ENCODE results near the gene KCNMB1. TPM values are rescaled to one million over a fixed set of nuclear protein-coding genes. Genes with fewer than 3 reads are reported as not detected.

The KCNMB1 gene
- total RNA-seq, 2 experiments from 2014 or later: not detected

GRCh38 chr5:170327168-170327567 lies 62.0 kb downstream of the KCNMB1 start:
- no peaks in the 10 kb centered on the region for H3K9me3 ChIP-seq (ENCODE audit: low read length)
- ChIA-PET CTCF (ENCODE audit: unreplicated experiment) (no interaction called here), POLR2A (interaction anchor here (0.7 to 1.3 kb wide), 3 partner anchors 24 to 35 kb away, joined by 3 read pairs; no protein-coding TSS in a partner anchor)
- no peak overlapping the region for H3K27ac ChIP-seq (ENCODE audit: low read depth, low read length, poor library complexity, severe bottlenecking)
- H3K79me2 ChIP-seq (ENCODE audit: insufficient read depth, low read depth, low read length): no peaks in the 10 kb centered on the region
- peak overlapping the region; percentile 7 for H3K4me3 ChIP-seq (ENCODE audit: low read depth, low read length, poor library complexity, severe bottlenecking)
- peak; percentile 41 for DNase-seq (ENCODE audit: low spot score)
- no peak for TF ChIP-seq EZH2phosphoT487 (IDR thresholded peaks at IDR 0.05; ENCODE audit: borderline replicate concordance, low read depth, low read length)
- no peak for TF ChIP-seq CTCF (conservative IDR thresholded peaks at IDR 0.05; ENCODE audit: low read length)
- H2AFZ ChIP-seq (ENCODE audit: low read length): peak overlapping the region; percentile 47; the same call in 1 of the 2 replicates
- H4K20me1 ChIP-seq (ENCODE audit: insufficient read depth, low read length): no peaks in the 10 kb centered on the region
- H3K36me3 ChIP-seq (ENCODE audit: insufficient read depth, low read length): no peaks in the 10 kb centered on the region
- no peaks in the 10 kb centered on the region for H3K9me2 ChIP-seq (ENCODE audit: insufficient read depth, low read length)
- H3K4me1 ChIP-seq (ENCODE audit: insufficient read depth, low read length, poor library complexity, severe bottlenecking): peaks cover 33% of the 10 kb centered on the region
- intact Hi-C loops (cut with micrococcal nuclease; ENCODE audit: unreplicated experiment): no loop called here
- peak overlapping the region; percentile 43 for H3K4me2 ChIP-seq (ENCODE audit: low read length)
- no TSS peak for BruUV-seq (replicated peaks)

Other genes with a start within 250 kb of the KCNMB1 start
- gene C5orf58, start 156.4 kb downstream of the KCNMB1 start, total RNA-seq (2014; rRNA removed; shearing (Covaris generic)): not detected in 2 replicates
- gene C5orf58, start 156.4 kb downstream of the KCNMB1 start, total RNA-seq (2022): not detected in 2 replicates
- gene LCP2, start 91.6 kb downstream of the KCNMB1 start, total RNA-seq (2014; rRNA removed; shearing (Covaris generic)): not detected in 2 replicates
- gene LCP2, start 91.6 kb downstream of the KCNMB1 start, total RNA-seq (2022): 2.6 and 3.1 TPM in 2 replicates
- gene KCNIP1, start 114.7 kb upstream of the KCNMB1 start, total RNA-seq (2014; rRNA removed; shearing (Covaris generic)): not detected in 2 replicates
- gene KCNIP1, start 114.7 kb upstream of the KCNMB1 start, total RNA-seq (2022): not detected in 2 replicates

All from OCI-LY7 (cell line).